Measurements from ENCODE around the gene TMEM255B.

TMEM255B gene

GRCh38 chr13:113758651-113759524 lies at the start of gene TMEM255B:
Gene TMEM255B (plus strand): TSS chr13:113759226. CDS start chr13:113759270, 44 bp downstream.
- DNase-seq = peak; percentile 76

- no peak for DNase-seq
Observed at GRCh38 chr13:113722921-113723320, 36.1 kb upstream of the TMEM255B start.

GRCh38 chr13:113723410-113724015 lies 35.5 kb upstream of the TMEM255B start:
- no peak for DNase-seq

- no peak for DNase-seq
Observed at GRCh38 chr13:113724016-113724758, 34.8 kb upstream of the TMEM255B start.

GRCh38 chr13:113724780-113725315 lies 34.2 kb upstream of the TMEM255B start:
- peak; percentile 84 for DNase-seq

GRCh38 chr13:113725329-113726105 lies 33.5 kb upstream of the TMEM255B start:
- peak; percentile 74 for DNase-seq

GRCh38 chr13:113726106-113726821 lies 32.8 kb upstream of the TMEM255B start:
- peak; percentile 36 for DNase-seq

- no peak for DNase-seq
Observed at GRCh38 chr13:113726961-113727411, 32.0 kb upstream of the TMEM255B start.

- no peak for DNase-seq
Observed at GRCh38 chr13:113728571-113729054, 30.4 kb upstream of the TMEM255B start.

GRCh38 chr13:113729187-113730019 lies 29.6 kb upstream of the TMEM255B start:
- DNase-seq = no peak

- no peak for DNase-seq
Observed at GRCh38 chr13:113730258-113730691, 28.8 kb upstream of the TMEM255B start.

GRCh38 chr13:113730831-113731191 lies 28.2 kb upstream of the TMEM255B start:
- no peak for DNase-seq

- DNase-seq = no peak
Observed at GRCh38 chr13:113731192-113732175, 27.5 kb upstream of the TMEM255B start.

- DNase-seq = no peak
Observed at GRCh38 chr13:113732176-113732960, 26.7 kb upstream of the TMEM255B start.

GRCh38 chr13:113732961-113733950 lies 25.8 kb upstream of the TMEM255B start:
- DNase-seq = no peak

GRCh38 chr13:113734099-113734825 lies 24.8 kb upstream of the TMEM255B start:
- DNase-seq = no peak

GRCh38 chr13:113734826-113735125 lies 24.2 kb upstream of the TMEM255B start:
- no peak for DNase-seq

All from activated CD8-positive, alpha-beta memory T cell treated with anti-CD3 and anti-CD28 coated beads, Interleukin-2, amount 50 U/mL, for 4 hours (primary cell).